HG03108 (cell line): ENCODE results near the gene S1PR5.
A peak's percentile ranks its signal among the peaks of the same experiment; 100 is the strongest.
"Not testable (repeated sequence)": the region's sequence is repeated elsewhere in the genome, so short reads cannot be mapped to it uniquely, and the experiment has no call there.

Experiments
- ATAC-seq: cut with Tn5 transposase; IDR thresholded peaks from one replicate; pipeline ENCODE4 v1.9.1; 2021; ENCODE audit warnings: moderate library complexity; ENCODE audit not compliant: unreplicated experiment

The S1PR5 gene

DNA sequence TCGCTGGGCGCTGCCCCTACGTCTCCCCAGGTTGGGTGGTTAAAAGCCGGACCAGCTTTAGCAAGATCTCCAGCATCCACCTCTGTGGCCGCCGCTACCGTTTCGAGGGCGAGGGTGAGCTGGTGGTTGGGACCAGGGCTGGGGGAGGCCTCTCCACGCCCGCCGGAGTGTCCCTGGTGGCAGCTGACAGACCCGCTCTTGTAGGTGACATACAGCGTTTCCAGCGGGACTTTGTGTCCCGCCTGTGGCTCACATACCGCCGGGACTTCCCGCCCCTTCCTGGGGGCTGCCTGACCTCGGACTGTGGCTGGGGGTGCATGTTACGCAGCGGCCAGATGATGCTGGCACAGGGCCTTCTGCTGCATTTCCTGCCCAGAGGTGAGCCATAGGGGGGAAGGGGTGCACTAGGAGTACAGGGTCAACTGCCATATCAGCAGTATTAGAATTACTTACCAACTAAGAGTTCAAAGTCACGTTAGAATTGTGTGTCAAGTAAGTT, 27.6 kb upstream of the S1PR5 start:
- ATAC-seq, result no peak

DNA sequence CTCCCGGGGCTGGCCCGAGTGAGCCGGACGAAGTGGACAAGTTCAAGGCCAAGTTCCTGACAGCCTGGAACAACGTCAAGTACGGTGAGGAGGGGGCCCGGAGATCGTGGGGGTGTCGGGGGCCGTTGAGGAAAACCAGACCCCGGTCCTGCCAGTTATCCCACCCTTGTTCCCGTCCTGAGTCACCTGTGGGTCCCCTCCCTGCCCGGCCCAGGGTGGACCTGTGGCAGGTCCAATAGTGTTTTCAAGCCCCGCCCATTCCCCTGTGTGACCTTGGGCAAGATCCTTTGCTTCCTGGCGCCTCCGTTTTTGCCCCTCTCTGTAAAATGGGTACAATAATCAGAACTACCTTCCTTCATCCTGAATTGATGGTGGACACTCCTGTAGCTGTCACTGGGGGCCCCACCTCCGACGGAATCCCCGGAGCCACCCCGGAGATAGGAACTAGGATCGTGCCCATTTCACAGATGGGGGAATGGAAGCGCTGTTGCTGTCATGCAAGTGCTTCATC, 27.1 kb upstream of the S1PR5 start:
- no peak for ATAC-seq

DNA sequence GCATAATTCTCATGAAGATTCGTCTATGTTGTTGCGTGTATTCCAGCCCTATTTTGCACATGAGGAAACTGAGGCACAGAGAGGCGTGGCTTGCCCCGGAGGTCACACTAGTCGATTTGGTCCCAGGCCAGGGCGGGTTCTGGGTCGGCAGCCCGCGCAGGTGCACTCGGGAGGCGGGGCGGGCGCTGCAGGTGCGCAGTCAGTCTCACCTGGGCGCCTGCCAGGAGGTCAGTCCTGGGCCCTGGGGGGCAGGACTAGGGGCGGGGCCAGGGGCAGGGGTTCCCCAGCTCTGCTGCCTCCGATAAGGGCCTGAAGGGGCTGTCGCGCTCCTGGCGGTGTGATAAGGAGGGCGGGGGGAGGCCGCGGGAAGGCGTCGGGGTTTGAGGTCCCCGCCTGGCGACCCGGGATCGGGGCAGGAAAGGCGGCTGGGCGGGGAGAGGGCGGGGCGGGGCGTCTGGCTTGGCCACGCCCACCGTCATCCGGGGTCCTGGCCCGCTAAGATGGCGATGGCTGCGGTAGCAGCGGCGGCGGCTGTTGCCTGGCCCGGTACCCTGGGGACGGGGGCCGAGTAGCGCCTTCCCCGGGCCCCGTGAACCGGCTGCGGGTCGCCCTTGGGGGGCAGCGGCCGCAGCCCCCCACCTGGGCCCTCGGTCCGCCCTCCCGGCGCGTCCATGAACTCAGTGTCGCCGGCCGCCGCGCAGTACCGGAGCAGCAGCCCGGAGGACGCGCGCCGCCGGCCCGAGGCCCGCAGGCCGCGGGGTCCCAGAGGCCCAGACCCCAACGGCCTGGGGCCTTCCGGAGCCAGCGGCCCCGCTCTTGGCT, 26.4 kb upstream of the S1PR5 start, which contains the start of gene ATG4D:
Gene ATG4D, plus strand, starts transcription at position 485 of the 822 bp plus-strand sequence. Its CDS starts 187 bp downstream, at position 672.
- peak; percentile 73 for ATAC-seq

GRCh38 chr19:10543059-10543419, 25.8 kb upstream of the S1PR5 start:
- ATAC-seq, result no peak

DNA sequence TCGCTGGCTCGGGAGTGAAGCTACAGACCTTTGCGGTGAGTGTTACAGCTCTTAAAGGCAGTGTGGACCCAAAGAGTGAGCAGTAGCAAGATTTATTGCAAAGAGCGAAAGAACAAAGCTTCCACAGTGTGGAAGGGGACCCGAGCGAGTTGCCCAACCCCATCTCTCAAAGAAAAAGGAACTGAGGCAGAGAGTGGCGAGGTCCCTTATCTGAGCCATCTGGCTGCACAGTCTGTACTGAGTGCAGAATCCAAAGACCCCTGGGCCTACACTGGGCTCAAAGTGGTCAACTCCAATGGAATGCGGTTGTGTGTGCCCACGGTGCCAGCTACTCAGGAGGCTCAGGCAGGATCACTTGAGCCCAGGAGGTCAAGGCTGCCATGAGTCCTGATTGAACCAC, 21.8 kb upstream of the S1PR5 start:
- not testable (repeated sequence) for ATAC-seq

- ATAC-seq, result no peak
Observed at GRCh38 chr19:10538204-10538983, 21.1 kb upstream of the S1PR5 start.

- no peak for ATAC-seq
Observed at GRCh38 chr19:10537668-10538067, 20.4 kb upstream of the S1PR5 start.

DNA sequence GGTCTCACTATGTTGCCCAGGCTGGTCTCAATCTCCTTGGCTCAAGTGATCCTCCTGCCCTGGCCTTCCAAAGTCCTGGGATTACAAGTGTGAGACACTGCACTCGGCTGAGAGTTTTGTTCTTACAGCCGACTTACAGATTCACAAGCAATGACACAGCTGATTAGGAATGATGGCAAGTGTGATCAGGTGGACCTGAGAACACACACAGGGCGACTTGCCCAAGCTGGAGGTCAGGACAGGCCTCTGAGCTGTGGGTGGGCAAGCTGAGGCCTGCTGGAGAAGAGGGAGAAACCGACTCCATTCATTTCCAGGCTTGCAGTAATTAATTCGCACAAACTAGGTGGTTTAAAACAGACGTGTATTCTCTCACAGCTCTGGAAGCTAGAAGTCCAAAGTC, 18.4 kb upstream of the S1PR5 start:
- ATAC-seq, result no peak

DNA sequence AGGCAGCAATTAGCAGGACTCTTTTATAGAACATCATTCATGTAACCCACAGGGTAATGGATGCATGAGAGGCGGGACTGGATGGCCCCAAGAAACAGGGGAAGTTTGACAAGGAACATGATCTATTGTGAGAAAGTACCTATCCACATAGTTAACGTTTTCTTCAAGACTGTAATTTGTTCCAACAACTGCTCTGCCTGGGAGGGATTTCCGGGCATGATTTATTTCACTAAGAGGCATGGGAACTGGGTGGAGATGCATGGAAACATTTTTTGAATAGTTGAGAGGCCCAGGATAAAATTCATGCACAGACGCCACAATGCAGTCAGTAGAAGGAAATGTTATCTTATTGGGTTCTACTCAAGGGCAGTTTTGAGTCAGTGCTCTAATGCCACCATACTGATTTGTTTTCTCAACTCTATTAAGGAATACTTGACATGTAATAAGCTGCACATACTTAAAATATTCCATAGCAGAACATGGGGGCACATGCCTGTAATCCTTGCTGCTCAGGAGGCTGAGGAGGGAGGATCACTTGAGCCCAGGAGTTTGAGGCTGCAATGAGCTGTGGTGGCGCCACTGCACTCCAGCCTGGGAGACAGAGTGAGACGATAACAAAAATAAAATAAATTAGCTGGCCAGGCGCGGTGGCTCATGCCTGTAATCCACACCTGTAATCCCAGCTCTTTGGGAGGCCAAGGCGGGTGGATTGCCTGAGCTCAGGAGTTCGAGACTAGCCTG, 16.6 kb upstream of the S1PR5 start:
- ATAC-seq, result no peak

DNA sequence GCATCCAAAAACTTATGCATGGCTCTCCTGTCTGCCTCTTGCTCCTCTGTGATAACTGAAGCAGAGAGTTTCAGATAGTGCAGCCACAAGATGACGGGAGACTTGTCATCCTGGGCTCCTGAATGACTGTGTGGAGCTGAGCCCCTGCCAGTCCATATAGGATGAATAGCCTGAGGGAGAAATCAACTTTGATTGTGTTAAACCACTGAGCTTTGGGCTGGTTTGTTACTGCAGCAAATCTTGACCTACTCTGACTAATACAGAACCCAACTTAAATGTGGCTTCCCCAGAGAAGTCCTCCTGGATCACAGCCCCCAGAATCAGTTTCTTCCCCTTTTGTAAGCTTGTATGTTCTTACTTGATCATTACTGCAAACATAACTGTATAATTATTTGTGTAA, 15.2 kb upstream of the S1PR5 start:
- ATAC-seq, result no peak

- ATAC-seq, result not testable (repeated sequence)
Observed at GRCh38 chr19:10526887-10527286, 9.6 kb upstream of the S1PR5 start.

GRCh38 chr19:10525636-10526035, 8.4 kb upstream of the S1PR5 start:
- ATAC-seq, result no peak

- no peak for ATAC-seq
Observed at GRCh38 chr19:10523135-10523636, 5.9 kb upstream of the S1PR5 start.

DNA sequence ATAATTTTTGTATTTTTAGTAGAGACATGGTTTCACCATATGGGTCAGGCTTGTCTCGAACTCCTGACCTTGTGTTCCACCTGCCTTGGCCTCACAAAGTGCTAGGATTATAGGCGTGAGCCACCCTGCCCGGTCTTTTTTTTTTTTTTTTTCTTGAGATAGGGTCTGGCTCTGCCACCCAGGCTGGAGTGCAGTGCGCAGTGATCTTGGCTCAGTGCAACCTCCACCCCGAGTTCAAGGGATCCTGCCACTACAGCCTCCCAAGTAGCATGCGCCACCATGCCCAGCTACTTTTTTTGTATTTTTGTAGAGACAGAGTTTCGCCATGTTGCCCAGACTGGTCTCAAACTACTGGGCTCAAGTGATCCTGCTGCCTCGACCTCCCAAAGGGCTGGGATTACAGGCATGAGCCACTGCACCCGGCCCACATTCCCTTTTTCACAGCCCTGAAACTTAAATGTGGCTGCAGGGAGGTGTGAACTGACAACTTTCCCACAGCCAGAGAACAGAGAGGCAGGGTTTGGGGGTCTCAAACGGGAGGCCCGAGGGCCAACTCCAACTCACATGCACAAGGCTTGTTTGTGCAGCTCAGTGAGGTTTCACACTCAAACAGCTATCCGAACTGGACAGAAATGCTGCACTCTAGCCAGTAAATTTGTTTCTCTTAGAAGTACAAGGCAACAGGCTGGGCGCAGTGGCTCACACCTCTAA, 4.4 kb upstream of the S1PR5 start:
- ATAC-seq, result no peak

DNA sequence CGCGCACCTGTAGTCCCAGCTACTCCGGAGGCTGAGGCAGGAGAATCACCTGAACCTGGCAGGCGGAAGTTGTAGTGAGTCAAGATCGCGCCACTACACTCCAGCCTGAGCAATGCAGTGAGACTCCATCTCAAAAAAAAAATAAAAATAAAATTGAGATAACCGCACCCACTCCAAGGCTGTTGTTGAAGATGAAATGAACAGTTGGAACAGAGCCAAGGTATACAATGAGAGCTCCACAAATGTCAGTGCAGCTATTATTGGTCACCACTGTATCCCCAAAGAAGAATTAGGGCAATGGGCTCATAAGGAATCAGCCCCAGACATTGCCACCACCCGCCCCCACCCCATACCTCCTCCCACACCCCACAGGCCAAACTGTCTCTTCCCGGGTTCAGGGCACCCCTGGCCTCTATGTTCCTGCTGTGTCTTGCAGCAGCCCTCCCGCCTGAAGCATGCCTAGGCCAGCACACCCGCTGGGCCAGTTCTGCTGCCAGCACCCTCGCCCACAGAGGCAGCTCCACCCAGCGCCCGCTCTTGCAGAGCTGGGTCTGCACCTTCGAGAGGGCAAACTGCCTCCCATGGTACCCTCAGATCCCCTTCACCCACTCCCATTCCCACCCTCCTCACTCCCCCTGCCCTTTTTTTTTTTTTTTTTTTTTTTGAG, 3.5 kb upstream of the S1PR5 start:
- ATAC-seq, result no peak

- ATAC-seq, result no peak
Observed at GRCh38 chr19:10519421-10519820, 2.2 kb upstream of the S1PR5 start.

DNA sequence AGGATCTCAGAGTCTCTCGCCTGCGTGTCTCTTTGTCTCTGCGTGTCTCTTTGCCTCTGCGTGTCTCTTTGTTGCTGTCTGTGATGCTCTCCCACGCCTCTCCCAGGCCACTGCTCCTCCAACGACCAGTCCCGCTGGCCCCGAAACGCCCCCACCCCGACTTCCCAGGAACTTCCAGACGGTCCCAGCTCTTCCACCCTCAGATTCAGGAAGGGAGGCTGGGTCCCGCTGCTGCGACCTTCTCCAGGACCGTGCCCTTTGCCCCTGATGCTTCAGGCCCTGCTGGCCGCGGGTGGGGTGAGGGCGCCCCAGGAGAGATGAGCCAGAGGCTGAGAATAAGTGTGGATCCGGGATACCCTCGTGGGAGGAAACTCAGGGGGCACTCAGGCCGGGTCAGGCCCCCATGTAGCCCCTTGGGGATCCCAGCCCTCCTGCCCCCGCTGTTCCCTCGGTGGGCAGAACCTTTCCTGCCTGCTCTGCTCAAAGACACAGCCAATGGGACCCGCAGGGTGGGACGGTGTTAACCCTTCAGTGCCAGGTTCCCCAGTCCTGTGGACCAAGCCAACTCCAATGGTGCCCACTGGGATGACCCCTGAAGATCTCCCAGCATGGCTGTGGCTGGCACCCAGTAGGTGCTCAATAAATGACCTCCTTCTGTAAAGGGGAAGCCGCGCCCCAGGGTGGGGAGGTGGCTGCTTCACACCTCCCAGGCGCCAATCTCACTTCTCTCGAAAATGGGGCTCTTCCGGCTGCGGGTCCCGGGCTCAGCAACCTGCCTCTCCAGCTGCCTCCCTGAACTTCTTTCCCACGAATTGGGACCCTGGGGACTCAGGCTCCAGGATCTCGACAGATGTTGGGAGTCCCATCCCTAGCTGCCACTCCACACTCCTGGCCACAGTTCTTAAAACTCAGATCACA, 1.5 kb upstream of the S1PR5 start:
- no peak for ATAC-seq

GRCh38 chr19:10517760-10518443, 655 bp upstream of the S1PR5 start:
- no peak for ATAC-seq
